ENCODE results near the gene ZNF394.

GRCh38 chr7:99541212-99541611 lies 41.1 kb upstream of the ZNF394 start:
- TF ChIP-seq CTCF (IDR thresholded peaks at IDR 0.05 in 4 of 5, conservative IDR thresholded peaks at IDR 0.05 in 1 of 5) = no peak
- no peak for TF ChIP-seq POLR2A (IDR thresholded peaks at IDR 0.05)

All from gastrocnemius medialis (tissue), 4 donors.